ENCODE results near the gene STXBP6. TPM values are rescaled to one million over a fixed set of nuclear protein-coding genes. Genes with fewer than 3 reads are reported as not detected.

STXBP6 gene
- total and polyA plus RNA-seq, 7 donors: 7.1 to 32.8 (median 14.3) TPM

GRCh38 chr14:24766434-24766833 lies 283.5 kb downstream of the STXBP6 start:
- H3K36me3 ChIP-seq: no peaks in the 10 kb centered on the region
- no peak overlapping the region for H3K4me3 ChIP-seq
- H3K27me3 ChIP-seq: no peaks in the 10 kb centered on the region
- WGBS, 2 donors: 62 to 74% methylated on average over 2 of the region's 2 CpGs
- intact Hi-C loops (cut with DNase I): no loop called here
- no peak overlapping the region for H3K27ac ChIP-seq
- H3K9me3 ChIP-seq: no peaks in the 10 kb centered on the region
- TF ChIP-seq EP300 (IDR thresholded peaks at IDR 0.05): no peak
- no peak for TF ChIP-seq POLR2AphosphoS5 (IDR thresholded peaks at IDR 0.05)
- TF ChIP-seq POLR2A (IDR thresholded peaks at IDR 0.05): no peak
- TF ChIP-seq CTCF (IDR thresholded peaks at IDR 0.05): no peak
- no peak for DNase-seq
- no peaks in the 10 kb centered on the region for H3K4me1 ChIP-seq

GRCh38 chr14:24761141-24761540 lies 288.8 kb downstream of the STXBP6 start:
- Histone ChIP-seq H3K9me3 (no peaks in the 10 kb centered on the region), H3K27ac (no peak overlapping the region), H3K4me3 (no peak overlapping the region), H3K36me3 (no peaks in the 10 kb centered on the region), H3K4me1 (no peaks in the 10 kb centered on the region), H3K27me3 (no peaks in the 10 kb centered on the region)
- intact Hi-C loops (cut with DNase I): no loop called here
- no peak for DNase-seq
- TF ChIP-seq EP300 (IDR thresholded peaks at IDR 0.05) (no peak), POLR2A (IDR thresholded peaks at IDR 0.05) (no peak), POLR2AphosphoS5 (IDR thresholded peaks at IDR 0.05) (no peak)
- WGBS, 2 donors: 62 to 70% methylated on average over 2 of the region's 2 CpGs
